HG02981 (cell line): ENCODE measurements around the gene SLC20A1.
"Not testable (repeated sequence)": the region's sequence is repeated elsewhere in the genome, so short reads cannot be mapped to it uniquely, and the experiment has no call there.

Experiments used
- ATAC-seq: cut with Tn5 transposase; IDR thresholded peaks from one replicate; pipeline ENCODE4 v1.9.1; 2021; ENCODE audit warnings: mild to moderate bottlenecking, moderate library complexity; ENCODE audit not compliant: unreplicated experiment

SLC20A1 gene

GRCh38 chr2:112644155-112644932, 1.4 kb upstream of the SLC20A1 start:
- no peak for ATAC-seq

GRCh38 chr2:112644933-112645309, 818 bp upstream of the SLC20A1 start:
- no peak for ATAC-seq

GRCh38 chr2:112646102-112646719, 472 bp downstream of the SLC20A1 start:
- peak; percentile 14 for ATAC-seq

- no peak for ATAC-seq
Measured at GRCh38 chr2:112646791-112647689, 1.3 kb downstream of the SLC20A1 start.

GRCh38 chr2:112648081-112648480, 2.3 kb downstream of the SLC20A1 start:
- ATAC-seq, result no peak

GRCh38 chr2:112656679-112657078, 10.9 kb downstream of the SLC20A1 start:
- no peak for ATAC-seq

GRCh38 chr2:112658301-112658700, 12.6 kb downstream of the SLC20A1 start:
- no peak for ATAC-seq

GRCh38 chr2:112658839-112659667, 13.3 kb downstream of the SLC20A1 start:
- no peak for ATAC-seq

GRCh38 chr2:112660138-112660537, 14.4 kb downstream of the SLC20A1 start:
- no peak for ATAC-seq

- ATAC-seq, result no peak
Measured at GRCh38 chr2:112661656-112662305, 16.0 kb downstream of the SLC20A1 start.

GRCh38 chr2:112662704-112663103, 17.0 kb downstream of the SLC20A1 start:
- no peak for ATAC-seq

GRCh38 chr2:112664689-112665088, 18.9 kb downstream of the SLC20A1 start:
- ATAC-seq, result no peak

GRCh38 chr2:112665113-112665780, 19.5 kb downstream of the SLC20A1 start:
- no peak for ATAC-seq

- no peak for ATAC-seq
Measured at GRCh38 chr2:112666761-112667122, 21.0 kb downstream of the SLC20A1 start.

GRCh38 chr2:112667540-112667939, 21.8 kb downstream of the SLC20A1 start:
- ATAC-seq, result not testable (repeated sequence)

- ATAC-seq, result no peak
Measured at GRCh38 chr2:112669667-112670066, 23.9 kb downstream of the SLC20A1 start.

- ATAC-seq, result no peak
Measured at GRCh38 chr2:112670252-112671022, 24.7 kb downstream of the SLC20A1 start.

GRCh38 chr2:112671801-112672200, 26.1 kb downstream of the SLC20A1 start:
- ATAC-seq, result no peak

GRCh38 chr2:112673008-112673407, 27.3 kb downstream of the SLC20A1 start:
- no peak for ATAC-seq
